OCI-LY3 (cell line): ENCODE data around the gene GTSF1L.

ENCODE experiments used
- CTCF ChIP-seq: fragments of 200-600, 300-600 bp; sonication (generic); IDR thresholded peaks from 2 replicates; pipeline ENCODE4 v1.5.1; 2014; ENCODE audit warnings: antibody characterized with exemption, low read length, low read depth
- EZH2phosphoT487 ChIP-seq: fragments of 200-600 bp; shearing (Covaris generic); IDR thresholded peaks from 2 replicates; pipeline ENCODE4 v1.6.1; 2018; ENCODE audit warnings: antibody characterized with exemption, mixed run types, low read depth

- no peak for TF ChIP-seq CTCF
- peak; percentile 47; the same call in 1 of the 2 replicates for TF ChIP-seq EZH2phosphoT487
Measured at GRCh38 chr20:43751167-43752050, 24.6 kb upstream of the GTSF1L start.
